Osteoblast (primary cell): Measurements from ENCODE around the gene GALNS. TPM values are rescaled to one million over a fixed set of nuclear protein-coding genes. Genes with fewer than 3 reads are reported as not detected.

Source experiments
- DNase-seq: peaks from one replicate; pipeline ENCODE4 v3.0.0; 2011; ENCODE audit warnings: low spot score, mixed read lengths; ENCODE audit not compliant: insufficient read length; ENCODE audit errors: missing footprints
- H2AFZ ChIP-seq: 2 replicates; pipeline ENCODE4 v1.6.0; 2011; ENCODE audit warnings: mild to moderate bottlenecking, low read length
- H3K27ac ChIP-seq: 2 replicates; pipeline ENCODE4 v1.5.1; 2011; ENCODE audit warnings: mild to moderate bottlenecking, low read depth, low read length, moderate library complexity
- H3K27me3 ChIP-seq: 2 replicates; pipeline ENCODE4 v1.6.0; 2012; ENCODE audit warnings: mild to moderate bottlenecking, control low read depth, inconsistent platforms, low read length, moderate library complexity; ENCODE audit not compliant: insufficient read depth
- H3K36me3 ChIP-seq: 2 replicates; pipeline ENCODE4 v1.5.1; 2011; ENCODE audit warnings: mild to moderate bottlenecking, low read length, control low read depth, moderate library complexity; ENCODE audit not compliant: insufficient read depth
- H3K4me1 ChIP-seq: 2 replicates; pipeline ENCODE4 v1.5.1; 2011; ENCODE audit warnings: mild to moderate bottlenecking, low read length, control low read depth, moderate library complexity; ENCODE audit not compliant: insufficient read depth
- H3K4me2 ChIP-seq: 2 replicates; pipeline ENCODE4 v1.6.0; 2011; ENCODE audit warnings: mild to moderate bottlenecking, low read length; ENCODE audit not compliant: insufficient read depth
- H3K4me3 ChIP-seq: fragments of 200-600 bp; sonication (generic); 3 replicates; pipeline ENCODE4 v1.5.1; 2012; ENCODE audit warnings: mild to moderate bottlenecking, low read length, inconsistent platforms; ENCODE audit not compliant: insufficient read depth
- H3K79me2 ChIP-seq: 2 replicates; pipeline ENCODE4 v1.6.0; 2012; ENCODE audit warnings: mild to moderate bottlenecking, low read length, control low read depth, inconsistent platforms; ENCODE audit not compliant: insufficient read depth
- H3K9me3 ChIP-seq: 2 replicates; pipeline ENCODE4 v1.5.1; 2011; ENCODE audit warnings: low read depth, low read length, control low read depth
- H4K20me1 ChIP-seq: 2 replicates; pipeline ENCODE4 v1.6.0; 2012; ENCODE audit warnings: mild to moderate bottlenecking, low read length, control low read depth; ENCODE audit not compliant: insufficient read depth
- CTCF ChIP-seq: IDR thresholded peaks from 2 replicates; pipeline ENCODE4 v1.5.1; 2011; ENCODE audit warnings: mild to moderate bottlenecking, low read depth, low read length, moderate library complexity; ENCODE audit errors: extremely low read depth
- total RNA-seq: library from RNA; depleted of rRNA; stranded (reverse); fragments of >200 nt; gene quantifications from 2 replicates; pipeline ENCODE4 v1.2.3, GENCODE V29; 2012

Gene GALNS
- total RNA-seq, 1 donor, result 48.1 TPM

GRCh38 chr16:88844419-88845036 is 12.2 kb downstream of the GALNS start:
- Histone ChIP-seq H3K4me2 (no peak overlapping the region), H3K79me2 (no peaks in the 10 kb centered on the region), H3K27ac (no peak overlapping the region), H3K4me3 (no peak overlapping the region), H4K20me1 (peaks cover 9% of the 10 kb centered on the region), H3K4me1 (peaks cover 6% of the 10 kb centered on the region), H3K36me3 (peaks cover 9% of the 10 kb centered on the region), H3K27me3 (no peaks in the 10 kb centered on the region), H3K9me3 (no peaks in the 10 kb centered on the region), H2AFZ (no peak overlapping the region)
- no peak for TF ChIP-seq CTCF
- no peak for DNase-seq

- TF ChIP-seq CTCF, result no peak
- H3K4me1 ChIP-seq, result peaks cover 6% of the 10 kb centered on the region
- H4K20me1 ChIP-seq, result peaks cover 9% of the 10 kb centered on the region
- no peaks in the 10 kb centered on the region for H3K79me2 ChIP-seq
- no peak overlapping the region for H3K4me3 ChIP-seq
- no peak overlapping the region for H3K27ac ChIP-seq
- H2AFZ ChIP-seq, result no peak overlapping the region
- H3K9me3 ChIP-seq, result no peaks in the 10 kb centered on the region
- no peak overlapping the region for H3K4me2 ChIP-seq
- no peaks in the 10 kb centered on the region for H3K27me3 ChIP-seq
- H3K36me3 ChIP-seq, result peaks cover 13% of the 10 kb centered on the region
- DNase-seq, result no peak
These were observed 13.5 kb downstream of the GALNS start for GRCh38 chr16:88843256-88843655.

- DNase-seq, result no peak
- Histone ChIP-seq H3K79me2 (no peaks in the 10 kb centered on the region), H3K36me3 (peaks cover 13% of the 10 kb centered on the region)
These were observed 13.9 kb downstream of the GALNS start for GRCh38 chr16:88842806-88843205.

More at GRCh38 chr16:88842806-88843205, 13.9 kb downstream of the GALNS start:
- Histone ChIP-seq H2AFZ (no peak overlapping the region), H3K9me3 (no peaks in the 10 kb centered on the region), H3K27me3 (no peaks in the 10 kb centered on the region), H3K4me2 (no peak overlapping the region), H3K27ac (no peak overlapping the region), H4K20me1 (peaks cover 7% of the 10 kb centered on the region), H3K4me3 (no peak overlapping the region), H3K4me1 (peaks cover 6% of the 10 kb centered on the region)
- TF ChIP-seq CTCF, result no peak
